ENCODE data around the gene ZNF593OS.

The ZNF593OS gene

DNA sequence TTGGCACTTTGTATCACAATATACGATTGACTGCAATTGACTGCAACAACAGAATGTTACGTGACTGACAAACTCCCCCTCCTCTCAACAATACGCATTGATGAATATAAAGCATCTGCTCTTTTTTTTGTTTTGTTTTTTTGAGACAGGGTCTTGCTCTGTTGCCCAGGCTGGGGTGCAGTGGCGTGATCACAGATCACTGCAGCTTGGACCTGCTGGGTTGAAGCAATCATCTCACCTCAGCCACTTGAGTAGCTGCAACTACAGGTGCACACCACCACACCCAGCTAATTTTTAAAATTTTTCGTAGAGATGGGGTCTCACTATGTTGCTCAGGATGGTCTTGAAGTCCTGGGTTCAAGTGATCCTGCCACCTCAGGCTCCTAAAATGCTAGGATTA lies 41.1 kb upstream of the ZNF593OS start:
- DNase-seq (ENCODE audit: low spot score): no peak
- no peak for TF ChIP-seq CTCF (IDR thresholded peaks at IDR 0.05; ENCODE audit: extremely low read depth, missing control alignments)

- no peak for TF ChIP-seq CTCF (IDR thresholded peaks at IDR 0.05; ENCODE audit: extremely low read depth, missing control alignments)
- DNase-seq (ENCODE audit: low spot score): no peak
Observed at GRCh38 chr1:26210147-26210870, 38.7 kb upstream of the ZNF593OS start.

DNA sequence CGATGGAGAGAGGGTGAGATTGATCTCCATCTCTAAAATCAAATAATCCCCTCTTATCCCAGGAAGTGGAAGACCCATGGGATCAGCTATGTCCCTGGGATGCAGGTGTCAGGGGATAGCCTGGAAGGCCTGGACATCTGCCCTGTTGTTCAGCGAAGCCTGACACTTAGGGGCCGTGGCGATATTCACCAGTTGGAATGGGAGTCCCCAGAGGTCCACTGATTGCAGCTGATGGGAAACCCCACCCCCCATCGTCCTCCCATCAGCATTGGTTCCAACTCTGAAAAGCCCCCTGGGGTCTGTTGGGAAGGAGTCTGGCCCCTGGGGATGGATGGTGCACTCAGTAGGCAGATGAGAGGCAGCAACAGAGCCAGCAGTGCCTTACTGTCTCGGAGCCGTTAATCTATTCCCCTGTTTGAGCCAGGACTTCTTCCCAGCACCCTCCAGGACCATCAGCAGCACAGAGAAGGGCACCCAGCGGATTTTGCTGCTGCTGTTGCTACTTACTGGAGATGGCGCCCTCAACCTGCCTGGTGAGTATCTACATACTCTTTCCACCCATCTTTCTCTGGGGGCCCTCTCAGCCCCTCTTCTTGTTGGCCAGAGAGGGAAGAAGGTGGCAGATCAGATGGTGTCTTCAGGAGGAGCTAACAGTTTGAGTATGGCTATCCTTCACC lies 32.1 kb upstream of the ZNF593OS start:
- no peak for DNase-seq (ENCODE audit: low spot score)
- TF ChIP-seq CTCF (IDR thresholded peaks at IDR 0.05; ENCODE audit: extremely low read depth, missing control alignments): no peak

DNA sequence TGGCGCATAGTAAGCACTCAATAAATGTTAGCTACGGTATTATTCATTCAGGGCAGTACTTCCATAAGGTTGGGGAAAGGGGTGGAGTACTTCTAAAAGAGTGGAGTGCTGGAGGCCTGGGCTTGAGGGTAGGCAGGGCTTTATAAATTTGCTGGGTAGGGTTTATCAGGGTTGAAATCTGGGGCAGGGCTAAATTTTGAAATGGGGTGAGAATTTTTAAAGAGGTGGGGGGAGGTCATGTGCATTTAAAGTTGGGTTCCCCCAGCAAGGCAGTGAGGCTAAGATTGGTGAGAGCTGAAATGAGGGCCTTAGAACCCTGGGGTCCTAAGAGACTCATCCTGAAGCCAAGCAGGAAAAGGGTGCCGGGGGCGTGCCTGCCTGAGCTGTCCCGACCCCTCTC lies 28.8 kb upstream of the ZNF593OS start:
- no peak for TF ChIP-seq CTCF (IDR thresholded peaks at IDR 0.05; ENCODE audit: extremely low read depth, missing control alignments)
- no peak for DNase-seq (ENCODE audit: low spot score)

DNA sequence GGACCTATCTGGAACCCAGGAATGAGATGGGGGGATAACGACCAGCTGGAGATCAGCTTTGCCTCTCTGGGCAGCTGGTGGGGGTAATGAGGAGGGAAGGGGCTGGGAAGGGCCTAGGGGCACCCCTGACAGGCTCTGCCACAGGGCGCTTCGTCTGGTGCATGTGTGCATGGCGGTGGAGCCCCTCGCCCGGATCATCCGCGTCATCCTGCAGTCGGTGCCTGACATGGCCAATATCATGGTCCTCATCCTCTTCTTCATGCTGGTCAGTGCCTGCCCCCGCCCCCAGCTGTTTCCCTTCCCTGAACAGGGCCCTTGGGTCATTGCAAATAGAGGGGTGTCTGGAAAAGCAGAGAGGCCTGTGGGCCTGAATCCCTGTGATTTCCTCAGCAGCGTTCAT lies 26.2 kb upstream of the ZNF593OS start:
- no peak for DNase-seq (ENCODE audit: low spot score)

DNA sequence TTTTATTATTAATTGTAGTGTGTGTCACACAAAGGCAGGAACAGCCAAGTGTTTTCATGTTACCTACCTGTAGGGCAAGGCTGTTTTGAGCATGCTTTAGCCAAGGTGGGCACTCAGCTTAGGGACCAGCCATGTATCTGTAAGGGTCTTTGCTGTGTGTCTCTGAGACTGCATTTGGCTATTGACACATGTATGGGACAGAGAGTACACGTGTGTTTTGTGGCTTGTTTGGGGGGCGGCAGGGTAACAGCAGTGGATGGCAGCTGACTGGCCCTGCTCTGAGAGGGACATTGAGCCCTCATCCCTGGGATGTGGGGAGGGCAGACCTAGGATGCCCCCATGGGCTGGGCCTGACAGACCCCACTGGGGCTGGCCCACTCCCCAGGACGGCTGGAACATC lies 25.7 kb upstream of the ZNF593OS start:
- no peak for DNase-seq (ENCODE audit: low spot score)
- TF ChIP-seq CTCF (IDR thresholded peaks at IDR 0.05; ENCODE audit: extremely low read depth, missing control alignments): no peak

More for the DNA sequence above, 26.2 kb upstream of the ZNF593OS start:
- TF ChIP-seq CTCF (IDR thresholded peaks at IDR 0.05; ENCODE audit: extremely low read depth, missing control alignments): no peak

- no peak for DNase-seq (ENCODE audit: low spot score)
- TF ChIP-seq CTCF (IDR thresholded peaks at IDR 0.05; ENCODE audit: extremely low read depth, missing control alignments): no peak
Observed at GRCh38 chr1:26195805-26196204, 24.2 kb upstream of the ZNF593OS start.
